HG02610 (cell line): ENCODE measurements around the gene NLGN1.

ENCODE experiments used
- ATAC-seq: cut with Tn5 transposase; IDR thresholded peaks from one replicate; pipeline ENCODE4 v1.9.1; 2021; ENCODE audit warnings: mild to moderate bottlenecking, moderate library complexity; ENCODE audit not compliant: unreplicated experiment

The NLGN1 gene

GRCh38 chr3:174315225-174315624 lies 917.7 kb downstream of the NLGN1 start:
- no peak for ATAC-seq

GRCh38 chr3:174317005-174317404 lies 919.5 kb downstream of the NLGN1 start:
- no peak for ATAC-seq

- ATAC-seq, result no peak
Measured at GRCh38 chr3:174318181-174318580, 920.6 kb downstream of the NLGN1 start.

- ATAC-seq, result no peak
Measured at GRCh38 chr3:174321548-174321947, 924.0 kb downstream of the NLGN1 start.

GRCh38 chr3:174322789-174323188 lies 925.2 kb downstream of the NLGN1 start:
- ATAC-seq, result no peak

- no peak for ATAC-seq
Measured at GRCh38 chr3:174325171-174325570, 927.6 kb downstream of the NLGN1 start.

GRCh38 chr3:174325834-174326700 lies 928.5 kb downstream of the NLGN1 start:
- ATAC-seq, result no peak

- ATAC-seq, result no peak
Measured at GRCh38 chr3:174329321-174329720, 931.8 kb downstream of the NLGN1 start.

GRCh38 chr3:174330303-174330702 lies 932.8 kb downstream of the NLGN1 start:
- ATAC-seq, result no peak

GRCh38 chr3:174331095-174331800 lies 933.7 kb downstream of the NLGN1 start:
- no peak for ATAC-seq

- ATAC-seq, result no peak
Measured at GRCh38 chr3:174332391-174332790, 934.8 kb downstream of the NLGN1 start.

- ATAC-seq, result no peak
Measured at GRCh38 chr3:174333640-174334039, 936.1 kb downstream of the NLGN1 start.

GRCh38 chr3:174334111-174334510 lies 936.6 kb downstream of the NLGN1 start:
- ATAC-seq, result no peak

- no peak for ATAC-seq
Measured at GRCh38 chr3:174335324-174335723, 937.8 kb downstream of the NLGN1 start.

GRCh38 chr3:174335910-174336309 lies 938.4 kb downstream of the NLGN1 start:
- ATAC-seq, result no peak
